Stimulated activated naive CD4-positive, alpha-beta T cell treated with Interleukin-2 at 50 U/mL for 16 hours (primary cell): Measurements from ENCODE around the gene ZNF396.

Experiments used
- DNase-seq: peaks from one replicate; lab custom pipeline; 2025; lab: John Stamatoyannopoulos, UW

Gene ZNF396

GRCh38 chr18:35383136-35383535, 6.0 kb upstream of the ZNF396 start:
- DNase-seq: no peak

- no peak for DNase-seq
Observed at GRCh38 chr18:35379421-35379820, 2.3 kb upstream of the ZNF396 start.

GRCh38 chr18:35378574-35378896, 1.4 kb upstream of the ZNF396 start:
- DNase-seq: no peak

- DNase-seq: no peak
Observed at GRCh38 chr18:35377875-35378573, 887 bp upstream of the ZNF396 start.

- DNase-seq: peak; percentile 1
Observed at GRCh38 chr18:35376393-35376741, 770 bp downstream of the ZNF396 start.

GRCh38 chr18:35374708-35375107, 2.4 kb downstream of the ZNF396 start:
- DNase-seq: no peak

GRCh38 chr18:35371412-35372195, 5.5 kb downstream of the ZNF396 start:
- no peak for DNase-seq

- no peak for DNase-seq
Observed at GRCh38 chr18:35369126-35369525, 8.0 kb downstream of the ZNF396 start.

- DNase-seq: no peak
Observed at GRCh38 chr18:35368595-35368994, 8.5 kb downstream of the ZNF396 start.

GRCh38 chr18:35362531-35362930, 14.6 kb downstream of the ZNF396 start:
- DNase-seq: no peak

- no peak for DNase-seq
Observed at GRCh38 chr18:35361570-35362321, 15.4 kb downstream of the ZNF396 start.

GRCh38 chr18:35355140-35355618, 22.0 kb downstream of the ZNF396 start:
- peak; percentile 29 for DNase-seq

- no peak for DNase-seq
Observed at GRCh38 chr18:35352778-35353177, 24.4 kb downstream of the ZNF396 start.

- DNase-seq: no peak
Observed at GRCh38 chr18:35352283-35352682, 24.9 kb downstream of the ZNF396 start.

GRCh38 chr18:35348001-35348400, 29.1 kb downstream of the ZNF396 start:
- no peak for DNase-seq

GRCh38 chr18:35345950-35346349, 31.2 kb downstream of the ZNF396 start:
- DNase-seq: no peak

- DNase-seq: no peak
Observed at GRCh38 chr18:35345460-35345921, 31.6 kb downstream of the ZNF396 start.

GRCh38 chr18:35344736-35345459, 32.2 kb downstream of the ZNF396 start:
- no peak for DNase-seq

- peak; percentile 91 for DNase-seq
Observed at GRCh38 chr18:35343936-35344735, 33.0 kb downstream of the ZNF396 start, which contains the start of gene ZNF24. Gene ZNF24, minus strand, starts transcription at chr18:35344420. Its CDS starts 3,770 bp downstream, at chr18:35340650.

- DNase-seq: no peak
Observed at GRCh38 chr18:35343488-35343935, 33.6 kb downstream of the ZNF396 start.

GRCh38 chr18:35337286-35337685, 39.9 kb downstream of the ZNF396 start:
- no peak for DNase-seq
